GM21526 (cell line): ENCODE results near the gene EGLN3.
"Not testable (repeated sequence)": the region's sequence is repeated elsewhere in the genome, so short reads cannot be mapped to it uniquely, and the experiment has no call there.

ENCODE experiments used
- ATAC-seq: cut with Tn5 transposase; IDR thresholded peaks from one replicate; pipeline ENCODE4 v1.9.1; 2021; ENCODE audit warnings: moderate library complexity; ENCODE audit not compliant: unreplicated experiment, low FRiP score

The EGLN3 gene

DNA sequence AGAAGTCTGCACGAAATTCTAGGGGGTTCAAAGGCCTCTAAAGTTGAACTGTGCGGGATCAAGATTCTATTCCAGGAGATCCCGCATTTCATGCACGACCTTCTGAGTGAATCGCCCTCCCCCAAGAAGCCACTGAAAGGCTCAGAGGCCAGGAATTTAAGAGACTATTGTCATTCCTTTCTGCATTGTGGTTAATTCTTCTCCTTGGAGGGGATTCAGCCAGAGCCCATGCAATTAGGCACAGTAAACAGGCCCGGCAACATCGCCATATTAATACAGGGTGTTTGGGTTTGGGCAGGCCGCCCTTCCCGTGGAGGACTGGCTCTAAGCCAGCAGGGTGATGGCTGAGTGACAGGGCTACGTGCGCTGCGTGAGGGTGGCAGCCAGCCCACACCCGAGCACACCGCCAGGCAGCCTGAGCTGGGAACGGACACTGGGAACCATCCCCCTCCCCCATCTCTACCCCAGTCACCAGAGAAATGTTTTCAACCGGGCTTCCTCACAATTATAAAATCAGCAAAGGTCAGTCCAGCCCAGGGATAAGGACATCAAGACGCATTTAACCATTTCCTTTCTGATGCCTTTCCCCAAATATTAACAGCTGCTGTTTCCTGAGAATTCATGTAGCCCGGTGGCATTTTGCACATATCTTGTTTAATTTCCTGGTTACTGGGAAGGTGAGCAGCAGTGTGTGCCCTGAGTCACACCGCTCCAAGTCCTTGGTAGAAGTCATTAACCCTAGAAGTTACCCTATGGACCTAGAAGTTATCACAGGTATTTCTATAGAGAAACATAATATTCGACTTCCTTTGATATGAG, 12.5 kb downstream of the EGLN3 start:
- ATAC-seq, result no peak

DNA sequence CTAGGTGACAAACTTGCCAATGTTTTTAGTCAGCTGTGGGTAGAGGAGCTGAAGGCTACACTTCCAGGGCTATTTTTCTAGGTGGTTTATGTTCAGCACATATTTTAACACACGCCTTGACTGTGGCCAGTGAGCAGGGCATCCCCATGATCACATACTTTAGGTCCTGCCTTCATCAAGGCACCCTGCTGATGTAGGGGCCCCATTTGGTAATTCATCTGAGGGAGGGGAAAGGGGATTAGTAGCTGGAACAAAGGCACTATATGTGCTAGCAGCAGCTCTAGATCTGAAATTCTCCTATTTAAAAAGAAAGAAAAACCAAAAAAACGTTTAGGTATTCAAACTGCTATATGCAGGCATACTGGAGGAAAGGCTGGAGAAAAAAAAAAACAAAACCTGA, 14.5 kb downstream of the EGLN3 start:
- no peak for ATAC-seq

DNA sequence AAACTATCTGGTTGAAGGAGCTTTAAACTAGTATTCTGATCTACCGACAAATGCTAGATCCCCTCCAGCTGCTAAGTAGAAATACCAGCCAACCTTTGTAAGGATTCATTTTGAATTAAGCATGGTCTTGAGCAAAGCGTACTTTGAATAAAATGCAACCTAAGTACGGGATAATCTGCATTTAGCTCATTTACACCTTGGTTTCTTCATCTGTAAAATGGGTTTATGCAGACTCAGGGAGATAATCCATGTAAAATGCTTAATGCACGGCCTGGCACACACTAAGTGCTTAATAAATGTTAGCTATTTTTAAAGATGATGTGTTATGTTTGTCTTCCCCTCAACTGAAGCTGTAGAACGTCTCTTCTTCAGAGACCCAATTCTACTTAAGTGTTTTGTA, 15.9 kb downstream of the EGLN3 start:
- ATAC-seq, result no peak

DNA sequence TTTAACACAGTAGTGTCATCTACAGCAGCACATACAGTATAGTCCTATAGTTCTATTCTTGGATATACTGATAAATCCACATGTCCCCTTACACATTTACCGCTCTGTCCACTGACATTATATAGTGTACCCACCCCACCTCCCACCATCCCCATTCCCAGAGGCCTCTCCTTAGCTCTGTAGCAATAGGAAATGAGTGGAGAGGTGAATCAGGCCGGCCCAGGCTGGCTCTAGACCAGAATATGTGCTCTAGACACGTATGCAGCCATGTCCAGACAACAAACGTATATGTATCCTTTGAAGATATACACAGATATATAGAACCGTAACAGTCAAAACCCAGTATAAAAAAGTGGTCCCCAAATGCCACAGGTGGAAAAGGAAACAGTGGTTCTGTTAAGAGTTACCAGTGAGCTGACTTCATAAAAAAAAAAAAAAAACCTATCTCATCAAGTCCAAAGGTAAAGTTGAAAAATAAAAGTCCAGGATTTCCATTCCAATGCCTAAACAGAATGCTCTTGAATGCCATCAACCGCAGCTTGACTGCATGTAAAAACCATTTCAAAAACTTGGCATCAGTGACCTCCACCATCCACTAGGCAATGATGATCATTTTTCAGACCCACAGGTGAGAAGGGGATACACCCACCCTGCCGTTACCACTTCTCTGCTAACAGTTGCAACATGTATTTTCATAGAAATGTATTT, 16.7 kb downstream of the EGLN3 start:
- no peak for ATAC-seq

DNA sequence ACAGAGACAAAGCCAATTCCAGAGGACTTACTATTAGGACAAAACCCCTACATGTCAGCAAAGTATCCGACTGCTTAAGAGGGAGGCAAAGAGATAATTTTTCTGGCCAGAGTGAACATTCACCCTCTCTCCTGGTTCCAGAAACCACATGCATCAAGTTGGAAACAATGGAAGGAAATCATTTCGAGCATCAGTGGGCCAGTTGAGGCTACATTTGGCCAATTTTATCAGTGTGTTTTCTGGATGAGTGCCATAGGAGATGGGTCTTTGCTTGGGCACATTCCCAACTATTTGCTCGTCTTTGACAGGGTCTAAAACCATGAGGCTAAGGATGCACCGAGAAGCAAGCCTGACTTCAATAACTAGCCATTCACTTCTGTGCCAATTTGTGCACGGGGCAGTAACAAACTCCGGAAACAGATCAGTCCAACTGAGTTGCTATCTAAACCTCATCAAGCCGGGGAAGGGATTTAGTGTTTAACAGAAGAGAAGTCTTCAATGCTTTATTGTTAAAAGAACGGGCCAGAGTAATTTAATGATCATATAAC, 17.4 kb downstream of the EGLN3 start:
- no peak for ATAC-seq

DNA sequence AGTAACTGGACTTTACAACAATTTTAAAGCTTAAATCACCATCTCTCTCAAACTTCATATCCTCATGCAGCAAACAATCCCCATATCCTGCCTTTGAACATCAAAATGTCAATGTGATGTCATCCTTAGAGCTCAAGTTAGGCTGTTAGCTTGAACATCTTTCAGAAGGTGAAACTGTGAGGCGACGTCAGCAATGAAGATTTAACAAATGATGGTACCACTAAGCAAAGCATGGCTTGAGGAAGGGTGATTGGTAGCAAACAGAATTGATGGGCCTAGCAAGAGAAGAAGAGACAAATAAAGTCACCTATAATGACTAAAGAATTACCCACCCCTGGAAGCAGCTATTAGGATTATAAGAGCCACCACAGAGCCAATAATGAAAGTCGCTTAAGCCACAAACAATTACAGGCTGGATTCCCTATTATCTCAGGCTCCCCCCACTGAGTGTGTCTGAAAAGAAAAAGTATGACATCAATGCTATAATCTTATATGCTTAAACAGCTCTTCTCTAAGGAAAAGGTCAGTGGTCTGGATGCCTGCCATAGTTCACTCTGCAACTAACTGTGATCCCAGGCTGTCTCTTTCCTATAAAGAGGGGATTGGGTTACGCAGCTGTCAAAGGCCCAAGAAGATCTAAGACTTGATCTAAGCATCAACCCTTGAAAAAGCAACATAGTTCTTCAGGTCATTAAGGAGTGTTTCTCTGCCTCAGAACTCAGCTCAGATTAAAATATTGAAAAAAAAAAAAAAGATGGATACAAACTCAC, 18.1 kb downstream of the EGLN3 start:
- ATAC-seq, result no peak

DNA sequence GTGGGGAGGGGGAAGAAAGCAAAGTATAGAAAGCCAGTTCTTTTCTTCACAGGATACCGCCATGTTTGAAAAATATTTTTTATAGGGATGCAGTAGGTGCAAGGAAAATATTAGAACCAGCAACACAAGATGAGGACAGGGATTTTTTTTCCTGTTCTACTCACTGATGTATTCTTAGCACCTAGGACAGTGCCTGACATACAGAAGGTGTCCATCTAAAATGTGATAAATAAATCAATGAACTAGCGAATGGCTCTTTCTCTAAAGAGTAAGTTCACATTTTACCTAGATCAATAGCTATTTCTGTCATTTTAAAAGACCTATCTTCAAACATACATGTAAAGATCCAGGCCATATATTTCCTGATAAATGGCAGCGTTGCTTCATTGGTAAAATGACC, 18.8 kb downstream of the EGLN3 start:
- ATAC-seq, result no peak

DNA sequence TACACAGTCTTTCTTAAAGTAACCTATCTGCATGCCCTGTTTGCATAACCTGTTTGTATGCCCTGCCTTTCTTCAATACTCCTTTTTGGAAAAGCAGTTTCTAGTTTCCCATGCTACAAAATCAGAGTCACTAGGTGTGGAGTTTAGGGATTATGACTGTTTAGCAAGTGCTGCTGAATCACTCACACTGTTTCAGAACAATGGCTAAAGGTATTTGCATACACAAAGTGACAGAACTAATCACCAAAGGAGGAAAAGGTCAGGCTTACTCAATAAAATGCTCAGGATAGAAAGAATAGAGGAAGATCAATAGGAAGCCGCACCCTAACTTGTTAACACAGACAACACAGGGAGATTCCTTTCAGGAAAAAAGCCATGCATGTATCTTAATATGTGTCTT, 19.4 kb downstream of the EGLN3 start:
- no peak for ATAC-seq

DNA sequence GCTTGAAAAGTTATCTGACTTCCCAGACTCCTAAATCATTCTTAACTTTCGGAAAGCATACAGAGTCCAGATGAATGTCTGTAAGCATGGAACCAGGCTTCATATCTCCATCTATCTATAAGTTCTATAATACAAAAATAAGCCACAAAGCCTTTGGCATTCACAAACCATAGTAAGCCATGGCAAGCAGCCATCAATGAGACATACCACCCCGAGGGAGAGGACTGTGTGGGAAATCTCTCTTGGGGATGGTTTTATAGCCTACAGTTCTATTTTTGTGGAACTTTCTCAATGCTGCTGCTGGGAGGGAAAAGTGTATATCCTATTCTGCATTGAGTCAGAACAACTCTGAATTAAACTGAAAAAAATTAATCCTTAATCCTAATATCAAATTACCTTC, 20.4 kb downstream of the EGLN3 start:
- no peak for ATAC-seq

DNA sequence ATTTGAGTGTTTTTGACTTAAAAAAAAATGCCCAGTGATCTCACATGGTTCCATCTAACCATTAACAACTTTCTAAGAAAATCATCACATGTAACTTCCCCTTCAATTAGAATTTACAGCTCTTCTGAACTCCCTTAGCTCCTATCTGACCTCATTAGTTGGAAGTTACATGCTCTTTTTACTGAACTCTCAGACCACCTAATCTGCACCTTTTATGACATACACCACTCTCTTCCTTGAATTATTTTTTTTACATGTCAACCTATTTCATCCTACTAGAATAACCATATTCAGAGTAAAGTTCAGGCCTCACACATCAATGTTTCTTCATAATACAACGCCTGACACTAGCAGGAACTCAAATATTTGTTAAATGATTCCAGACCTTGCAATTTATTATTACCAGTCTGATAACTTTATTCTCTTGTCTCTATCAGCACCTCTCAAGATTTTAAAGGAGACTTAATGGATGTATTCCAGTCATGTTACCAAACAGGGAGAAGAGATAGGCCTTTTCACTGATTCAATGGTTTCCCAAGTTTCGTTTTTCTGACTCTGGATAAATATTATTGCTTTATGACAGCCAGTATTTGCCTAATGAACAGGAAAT, 21.0 kb downstream of the EGLN3 start:
- ATAC-seq, result no peak

DNA sequence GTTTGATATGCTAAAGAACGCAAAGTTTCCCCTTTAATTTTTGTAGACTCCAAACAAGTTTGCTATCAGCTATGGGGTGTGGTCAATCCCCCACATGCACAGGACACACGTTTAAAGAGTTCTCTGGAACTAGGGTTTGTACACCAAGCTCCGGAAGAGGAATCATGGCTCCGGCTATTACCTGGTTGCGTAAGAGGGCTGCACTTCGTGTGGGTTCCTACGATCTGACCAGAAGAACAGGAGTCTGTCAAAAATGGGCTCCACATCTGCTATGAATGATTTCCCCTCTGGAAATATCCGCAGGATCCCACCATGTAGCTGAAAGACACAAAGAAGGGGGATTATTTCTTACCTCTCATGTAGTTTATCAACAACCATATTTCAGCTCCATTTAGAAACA, 22.0 kb downstream of the EGLN3 start:
- ATAC-seq, result no peak

DNA sequence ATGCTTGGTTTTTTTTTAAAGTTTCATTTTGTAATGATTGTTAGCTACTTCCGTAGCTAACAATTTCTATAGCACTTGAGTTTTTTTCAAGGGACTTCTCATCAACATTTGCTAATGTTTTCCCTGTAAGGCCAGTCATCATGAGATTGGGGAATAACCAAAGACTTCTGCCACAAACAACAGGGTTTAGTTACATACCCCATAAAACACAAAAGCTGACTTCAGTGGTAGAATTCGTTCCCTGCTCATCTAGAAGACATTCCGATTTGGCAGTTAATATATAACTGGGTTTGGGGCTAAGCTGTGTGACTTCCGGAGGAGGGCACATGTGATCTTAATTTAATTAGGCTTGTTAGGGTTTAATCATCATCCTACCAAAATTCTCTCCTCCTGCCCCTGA, 22.9 kb downstream of the EGLN3 start:
- no peak for ATAC-seq

DNA sequence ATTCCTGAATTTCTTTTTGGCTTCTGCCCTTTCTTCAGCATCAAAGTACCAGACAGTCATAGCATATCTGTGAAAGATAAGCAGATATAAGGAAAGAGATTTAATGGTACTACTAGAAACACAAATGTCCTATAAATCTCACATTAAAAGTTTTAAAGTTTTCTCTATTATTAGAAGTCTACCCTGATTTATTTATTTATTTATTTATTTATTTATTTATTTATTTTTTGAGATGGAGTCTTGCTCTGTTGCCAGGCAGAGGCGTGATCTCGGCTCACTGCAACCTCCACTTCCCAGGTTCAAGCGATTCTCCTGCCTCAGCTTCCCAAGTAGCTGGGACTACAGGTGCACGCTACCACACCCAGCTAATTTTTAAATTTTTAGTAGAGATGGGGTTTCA, 23.9 kb downstream of the EGLN3 start:
- ATAC-seq, result not testable (repeated sequence)

DNA sequence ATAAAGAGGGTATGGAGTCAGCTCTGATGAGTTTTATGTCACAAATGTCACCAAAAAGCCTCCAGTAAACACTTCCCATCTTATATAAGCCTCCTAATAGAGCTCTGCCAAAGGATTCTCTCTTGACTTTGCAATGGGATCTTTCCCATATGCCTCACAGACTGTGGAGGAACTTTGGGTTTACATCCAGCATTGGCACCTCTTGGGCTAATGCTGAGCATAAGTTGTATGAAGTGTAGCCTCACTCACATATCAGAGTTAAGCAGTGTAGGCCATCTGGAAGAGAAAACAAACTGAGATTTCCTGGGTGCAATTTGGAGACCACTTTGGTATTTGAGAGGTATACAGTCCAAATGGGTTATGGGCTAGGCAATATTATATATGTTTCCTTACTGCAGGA, 24.9 kb downstream of the EGLN3 start:
- no peak for ATAC-seq

DNA sequence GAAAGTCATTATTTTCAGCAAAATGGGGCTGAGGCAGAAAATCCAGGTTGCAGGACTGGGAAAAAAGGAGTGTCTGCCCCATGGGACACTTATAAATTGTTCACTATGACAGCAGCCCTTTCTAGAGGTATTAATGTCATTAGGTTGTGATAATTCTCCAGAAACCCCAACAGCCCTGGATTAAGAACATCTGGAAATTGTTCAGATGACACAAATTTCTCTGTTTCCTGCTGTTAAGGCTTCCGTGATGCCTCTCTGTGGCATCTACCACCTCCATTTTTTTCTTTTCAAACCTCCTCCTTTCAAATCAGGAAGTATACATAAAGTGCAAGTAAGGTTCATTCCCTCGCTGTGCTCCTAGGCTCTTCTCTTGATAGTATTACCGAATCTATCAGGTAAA, 25.6 kb downstream of the EGLN3 start:
- ATAC-seq, result no peak

DNA sequence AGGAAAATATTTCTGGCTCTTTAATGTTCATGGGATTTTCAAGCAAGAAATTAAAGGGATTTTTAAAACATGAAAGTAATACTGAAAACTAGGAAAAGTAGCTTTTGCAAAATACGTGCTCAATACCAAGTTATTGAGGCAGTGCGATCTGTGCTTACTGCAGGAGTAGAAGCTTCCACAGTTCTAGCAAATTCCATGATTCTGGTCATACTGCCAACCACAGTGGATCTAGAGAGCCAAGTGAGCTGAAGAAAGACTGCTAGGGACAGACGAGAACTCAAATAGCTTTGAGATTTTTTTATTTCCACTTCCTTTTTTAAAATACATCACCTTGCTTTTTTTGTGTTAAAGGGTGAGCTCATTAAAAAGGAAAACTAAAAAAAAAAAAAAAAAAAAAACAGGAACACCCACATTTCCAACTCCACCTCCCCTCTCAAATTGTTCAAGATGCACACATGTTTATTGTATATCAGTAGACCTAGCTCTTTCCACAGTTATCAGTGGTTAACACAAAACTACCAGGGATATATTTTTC, 26.2 kb downstream of the EGLN3 start:
- no peak for ATAC-seq

DNA sequence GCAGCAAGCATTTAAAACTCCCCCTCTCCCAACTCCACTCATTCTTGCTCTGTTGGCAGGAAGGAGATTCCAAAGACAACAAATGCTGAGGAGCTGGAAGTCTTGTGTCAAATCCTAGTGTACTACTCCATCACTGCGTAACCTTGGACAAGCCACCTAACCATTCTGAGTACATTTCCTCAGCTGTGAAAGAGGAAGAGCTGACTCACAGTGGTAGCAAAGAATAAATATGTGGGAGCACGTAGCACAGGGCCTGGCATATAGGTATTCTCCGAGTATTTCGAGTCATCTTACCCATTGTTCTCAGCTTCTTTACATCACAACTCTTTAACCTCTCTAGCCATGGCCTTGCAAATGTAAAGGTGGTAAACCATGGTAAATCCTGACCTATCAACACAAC, 28.7 kb downstream of the EGLN3 start:
- ATAC-seq, result no peak

DNA sequence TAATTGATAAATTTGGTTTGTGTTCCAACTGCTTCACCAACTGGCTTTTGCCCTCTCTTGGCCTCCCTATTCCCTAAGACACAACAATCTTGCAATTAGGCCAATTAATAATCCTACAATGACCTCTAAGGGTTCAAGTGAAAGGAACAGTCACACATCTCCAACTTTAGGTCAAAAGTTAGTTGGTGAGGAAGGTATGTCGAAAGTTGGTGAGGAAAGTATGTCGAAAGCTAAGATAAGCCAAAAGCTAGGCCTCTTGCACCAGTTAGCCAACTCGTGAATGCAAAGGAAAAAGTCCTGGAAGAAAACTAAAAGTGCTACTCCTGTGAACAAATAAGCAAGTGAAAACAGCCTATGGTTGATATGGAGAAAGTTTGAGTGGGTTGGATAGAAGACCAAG, 32.6 kb downstream of the EGLN3 start:
- no peak for ATAC-seq

DNA sequence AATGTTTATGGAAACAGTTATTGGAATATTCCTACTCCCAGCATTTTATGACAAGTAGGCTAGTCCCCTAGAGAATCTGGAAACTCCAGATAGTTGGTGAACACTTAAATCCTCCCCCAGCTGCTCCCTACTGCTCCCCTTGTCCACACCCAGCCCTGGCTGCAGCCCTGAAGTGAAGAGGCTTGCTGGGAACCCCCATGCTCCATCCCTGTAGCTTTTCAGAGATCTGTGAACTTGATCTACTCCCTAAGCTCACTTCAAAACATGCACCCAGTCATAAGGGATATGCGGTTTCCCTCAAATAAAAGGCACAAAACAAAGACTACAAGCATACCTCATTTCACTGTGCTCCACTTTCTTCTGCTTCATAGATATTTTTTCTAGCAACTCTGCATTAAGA, 33.2 kb downstream of the EGLN3 start:
- no peak for ATAC-seq
